HG03280 (cell line): Measurements from ENCODE around the gene KCNMA1.

Source experiments
- ATAC-seq: cut with Tn5 transposase; IDR thresholded peaks from one replicate; pipeline ENCODE4 v1.9.1; 2021; ENCODE audit warnings: mild to moderate bottlenecking, moderate library complexity; ENCODE audit not compliant: unreplicated experiment

The KCNMA1 gene

DNA sequence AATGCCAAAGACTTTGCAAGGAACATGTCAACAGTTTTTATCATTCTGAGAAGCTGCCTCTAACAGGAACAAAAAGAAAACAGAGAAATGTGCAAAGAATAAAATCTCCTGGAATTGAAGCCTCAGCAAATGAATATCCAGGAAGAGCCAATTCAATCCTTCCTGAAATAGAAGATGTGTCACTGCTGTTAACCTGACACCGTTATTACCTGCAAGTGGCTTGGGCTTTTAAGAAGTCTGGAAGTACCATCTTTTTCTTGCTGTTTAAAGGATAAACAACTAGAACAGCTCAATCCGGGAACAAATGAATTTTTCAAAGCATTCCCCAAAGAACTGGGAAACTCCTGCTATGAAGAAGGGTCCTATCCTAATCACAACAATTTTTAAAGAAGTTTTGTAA, 434.8 kb downstream of the KCNMA1 start:
- ATAC-seq, result no peak

- ATAC-seq, result no peak
Measured at GRCh38 chr10:77201135-77202106, 436.2 kb downstream of the KCNMA1 start.

DNA sequence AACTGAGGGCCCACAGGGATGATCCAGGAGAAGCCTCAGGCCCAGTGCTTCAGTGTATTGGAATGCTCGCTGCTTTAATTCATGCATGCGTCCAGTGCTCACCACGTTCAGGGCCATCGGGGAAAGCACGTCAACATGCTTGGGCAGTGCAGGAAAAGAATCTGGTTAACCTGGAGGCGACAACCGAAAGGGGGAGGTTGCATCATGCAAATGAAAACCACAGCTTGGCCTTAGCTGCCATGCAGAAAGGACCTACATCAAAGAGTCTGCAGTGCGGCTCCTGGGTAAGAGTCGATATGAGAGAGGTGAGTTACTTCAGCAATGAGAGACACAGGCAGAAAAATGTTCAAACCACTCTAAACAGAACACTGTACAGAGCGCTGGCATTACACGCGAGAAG, 440.1 kb downstream of the KCNMA1 start:
- ATAC-seq, result peak; percentile 83

GRCh38 chr10:77196614-77197013, 441.0 kb downstream of the KCNMA1 start:
- no peak for ATAC-seq

DNA sequence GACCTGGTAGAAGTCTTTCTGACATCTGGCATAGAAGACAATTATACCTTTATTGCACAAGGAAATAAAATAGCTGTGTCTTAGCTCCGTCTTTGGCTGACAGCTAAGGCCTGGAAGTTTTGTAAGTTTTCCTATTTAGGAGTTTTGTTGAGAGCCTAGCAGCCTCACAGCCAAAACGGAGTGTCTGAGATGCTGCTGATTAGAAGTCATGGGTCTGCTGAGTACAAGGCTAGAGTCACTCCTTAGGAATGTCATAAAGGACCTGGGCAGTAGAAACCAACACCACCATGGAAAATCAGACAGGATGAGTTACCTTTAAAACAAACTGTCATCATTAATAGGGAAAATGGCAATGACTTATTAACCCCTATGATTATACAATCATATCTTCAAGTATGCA, 442.5 kb downstream of the KCNMA1 start:
- ATAC-seq, result no peak

GRCh38 chr10:77193001-77193400, 444.6 kb downstream of the KCNMA1 start:
- no peak for ATAC-seq

DNA sequence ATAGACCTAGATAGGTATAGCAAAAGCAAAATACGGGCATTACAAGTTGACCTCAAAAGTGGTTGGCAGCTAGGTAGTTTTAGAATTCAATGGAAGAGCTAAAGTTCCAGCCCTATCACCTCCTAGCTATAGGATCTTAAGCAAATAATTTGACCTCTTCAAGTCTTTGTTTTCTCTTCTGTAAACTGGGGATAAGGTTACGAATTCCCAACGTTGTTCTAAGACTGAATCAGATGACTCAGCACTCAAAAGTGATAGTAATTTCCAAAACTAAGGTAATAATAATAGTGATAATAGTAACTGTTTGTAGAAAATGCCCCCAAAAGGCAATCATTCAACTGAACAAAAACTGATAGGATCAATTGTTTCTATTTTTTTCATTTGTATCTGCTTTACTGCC, 445.2 kb downstream of the KCNMA1 start:
- ATAC-seq, result no peak

GRCh38 chr10:77191324-77192049, 446.1 kb downstream of the KCNMA1 start:
- no peak for ATAC-seq

- no peak for ATAC-seq
Measured at GRCh38 chr10:77190291-77190690, 447.3 kb downstream of the KCNMA1 start.

- ATAC-seq, result no peak
Measured at GRCh38 chr10:77189520-77189919, 448.1 kb downstream of the KCNMA1 start.

GRCh38 chr10:77189075-77189474, 448.5 kb downstream of the KCNMA1 start:
- no peak for ATAC-seq

DNA sequence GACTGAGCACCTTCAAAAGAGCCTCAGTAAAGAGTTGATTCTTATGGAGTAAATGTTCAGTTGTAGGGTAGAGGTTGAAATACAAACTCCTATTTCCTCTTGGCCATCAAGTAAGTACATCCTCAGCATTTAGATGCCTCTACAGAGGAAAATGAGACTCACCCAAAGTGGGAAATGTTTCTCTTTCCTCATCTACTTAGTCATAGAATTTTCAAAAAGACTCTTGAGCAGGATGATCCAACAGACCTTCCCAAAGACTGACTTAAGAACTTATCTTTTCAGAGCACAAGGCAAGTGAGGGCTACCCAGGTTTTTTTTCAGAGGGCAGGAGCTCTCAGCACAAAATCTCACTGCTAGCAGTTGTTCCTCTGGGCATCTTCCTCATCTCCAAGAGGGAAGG, 449.1 kb downstream of the KCNMA1 start:
- no peak for ATAC-seq

- ATAC-seq, result no peak
Measured at GRCh38 chr10:77188000-77188395, 449.6 kb downstream of the KCNMA1 start.

- ATAC-seq, result no peak
Measured at GRCh38 chr10:77187376-77187999, 450.1 kb downstream of the KCNMA1 start.

DNA sequence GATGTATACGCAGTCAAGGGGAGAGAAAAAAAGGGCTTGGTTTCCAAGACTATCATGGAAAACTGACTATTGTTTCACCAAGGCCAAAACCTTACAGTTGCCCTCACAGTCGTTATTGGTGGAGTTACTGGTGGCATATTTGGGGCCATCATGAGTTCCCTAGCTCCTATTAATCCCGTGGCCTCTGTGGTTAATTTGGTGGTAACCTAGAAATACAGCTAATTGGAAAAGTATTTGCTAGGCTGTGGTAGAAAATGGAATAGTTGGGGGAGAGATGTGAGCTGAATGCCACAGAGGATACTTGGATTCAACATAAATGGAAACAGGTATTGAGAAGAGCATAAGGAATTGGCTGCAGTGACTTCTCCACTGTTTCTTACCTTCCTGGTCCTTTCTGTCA, 450.7 kb downstream of the KCNMA1 start:
- no peak for ATAC-seq

GRCh38 chr10:77185696-77186095, 451.9 kb downstream of the KCNMA1 start:
- no peak for ATAC-seq

DNA sequence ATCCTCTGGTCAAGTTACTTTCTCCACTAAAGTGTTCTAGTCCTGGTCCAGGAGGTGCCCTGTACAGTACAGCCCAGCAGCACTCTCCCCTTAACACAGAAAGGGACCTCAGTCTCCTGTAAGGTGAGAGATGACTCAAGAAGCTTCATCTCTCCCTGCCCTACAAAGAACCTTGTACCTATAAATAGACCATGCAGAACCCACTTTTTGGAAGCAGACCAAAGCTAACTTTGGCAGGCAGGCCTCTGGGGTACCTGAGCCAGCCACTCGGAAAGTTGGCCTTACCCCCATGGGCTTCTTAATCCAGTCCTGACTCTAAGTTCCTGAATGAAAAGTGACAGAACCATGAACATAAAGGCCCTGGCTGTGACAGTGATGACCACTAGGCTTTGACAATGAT, 454.8 kb downstream of the KCNMA1 start:
- ATAC-seq, result no peak

DNA sequence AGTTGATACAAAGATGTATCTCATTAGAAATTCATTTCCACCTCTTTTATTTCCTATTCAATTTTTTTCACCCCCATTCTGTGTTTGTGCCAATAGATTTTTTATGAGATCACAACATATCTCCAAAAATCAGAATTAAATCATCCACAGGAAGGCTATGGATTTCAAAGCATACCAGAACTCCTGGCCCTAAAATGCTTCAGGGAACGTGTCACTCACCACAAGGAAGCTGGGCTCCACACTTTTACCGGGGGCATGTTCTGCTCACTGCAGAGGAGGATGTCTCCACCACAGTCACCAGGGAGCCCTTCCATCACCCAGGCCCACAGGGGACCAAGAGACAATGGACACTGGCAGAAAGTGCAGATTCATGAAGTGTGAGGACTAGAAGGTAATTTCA, 456.8 kb downstream of the KCNMA1 start:
- no peak for ATAC-seq

GRCh38 chr10:77180104-77180503, 457.5 kb downstream of the KCNMA1 start:
- ATAC-seq, result no peak

DNA sequence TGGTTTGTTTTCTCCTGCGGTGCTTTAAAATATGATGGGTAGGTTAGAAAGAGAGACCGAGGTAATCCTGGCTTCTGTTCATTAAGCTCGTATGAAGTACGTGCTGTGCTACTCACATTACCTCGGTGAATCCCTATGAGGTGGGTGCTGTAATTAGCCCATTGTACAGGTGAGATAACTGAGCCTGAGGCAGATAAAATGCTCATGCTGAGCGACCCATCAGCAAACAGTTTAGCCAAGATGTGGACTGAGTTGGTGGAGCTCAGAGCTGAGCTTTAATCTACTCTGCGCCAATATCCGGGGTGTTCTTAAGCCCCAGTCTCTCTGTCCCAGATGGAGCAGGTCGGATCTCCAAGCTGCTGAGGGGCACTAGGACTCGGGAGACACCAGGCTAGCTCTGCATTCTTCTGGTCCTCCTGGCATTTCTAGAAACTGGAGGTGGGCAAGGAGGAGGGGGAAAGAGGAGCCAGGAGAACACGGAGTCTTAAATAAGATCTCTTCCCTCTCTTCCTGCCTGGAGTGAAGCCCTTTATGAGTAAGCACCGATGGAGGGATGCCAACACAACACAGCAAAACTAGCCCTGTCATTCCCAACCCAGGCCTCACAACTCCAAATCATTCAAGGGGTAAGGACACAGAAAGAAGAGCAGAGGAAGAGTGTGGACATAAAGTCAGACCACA, 458.5 kb downstream of the KCNMA1 start:
- ATAC-seq, result no peak

GRCh38 chr10:77177589-77177988, 460.0 kb downstream of the KCNMA1 start:
- ATAC-seq, result no peak
